IMR-90 (cell line): ENCODE measurements around the gene ABITRAM.

Source experiments
- POLR2A ChIP-seq: IDR thresholded peaks from 2 replicates; pipeline ENCODE4 v1.6.1; 2012; ENCODE audit warnings: mild to moderate bottlenecking, low read depth, low read length
- TF ChIP-seq, protein P1 (sequence below): conservative IDR thresholded peaks from 2 replicates; pipeline ENCODE4 v1.5.1; 2012; ENCODE audit warnings: mild to moderate bottlenecking, low read depth, low read length, improper control_type of control experiment

DNA sequence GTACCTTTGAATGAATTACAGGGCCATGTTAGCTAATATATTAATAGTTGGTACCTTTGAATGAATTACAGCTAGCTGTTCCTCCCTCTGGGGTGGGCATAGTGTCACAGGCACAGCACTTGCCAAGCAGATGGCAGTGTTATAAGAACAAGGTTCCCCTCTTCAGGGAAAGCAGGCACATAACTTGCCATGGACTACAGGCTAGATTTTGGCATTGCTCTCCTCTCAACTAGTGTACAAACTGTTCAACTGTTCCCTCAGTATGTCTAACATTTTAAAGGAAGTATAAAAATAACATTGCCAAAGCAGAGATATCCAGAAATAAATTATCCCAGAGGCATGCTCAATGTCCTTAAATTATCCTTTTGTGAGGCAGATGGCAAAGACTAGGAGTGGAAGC, 33.7 kb downstream of the ABITRAM start:
- TF ChIP-seq, protein P1, sequence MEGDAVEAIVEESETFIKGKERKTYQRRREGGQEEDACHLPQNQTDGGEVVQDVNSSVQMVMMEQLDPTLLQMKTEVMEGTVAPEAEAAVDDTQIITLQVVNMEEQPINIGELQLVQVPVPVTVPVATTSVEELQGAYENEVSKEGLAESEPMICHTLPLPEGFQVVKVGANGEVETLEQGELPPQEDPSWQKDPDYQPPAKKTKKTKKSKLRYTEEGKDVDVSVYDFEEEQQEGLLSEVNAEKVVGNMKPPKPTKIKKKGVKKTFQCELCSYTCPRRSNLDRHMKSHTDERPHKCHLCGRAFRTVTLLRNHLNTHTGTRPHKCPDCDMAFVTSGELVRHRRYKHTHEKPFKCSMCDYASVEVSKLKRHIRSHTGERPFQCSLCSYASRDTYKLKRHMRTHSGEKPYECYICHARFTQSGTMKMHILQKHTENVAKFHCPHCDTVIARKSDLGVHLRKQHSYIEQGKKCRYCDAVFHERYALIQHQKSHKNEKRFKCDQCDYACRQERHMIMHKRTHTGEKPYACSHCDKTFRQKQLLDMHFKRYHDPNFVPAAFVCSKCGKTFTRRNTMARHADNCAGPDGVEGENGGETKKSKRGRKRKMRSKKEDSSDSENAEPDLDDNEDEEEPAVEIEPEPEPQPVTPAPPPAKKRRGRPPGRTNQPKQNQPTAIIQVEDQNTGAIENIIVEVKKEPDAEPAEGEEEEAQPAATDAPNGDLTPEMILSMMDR, result no peak
- no peak for TF ChIP-seq POLR2A
